Pancreas (tissue), 10 donors: Measurements from ENCODE around the gene SELPLG. TPM values are rescaled to one million over a fixed set of nuclear protein-coding genes. Genes with fewer than 3 reads are reported as not detected.

Experiments
- ATAC-seq, 4 donors: fragments of 200-7000 bp; cut with Tn5 transposase; one replicate each; pipeline versions ENCODE4 v1.8.0 to v1.9.1; 2020; ENCODE audit warnings: mild to moderate bottlenecking in 4 of 4, moderate library complexity in 4 of 4
- DNase-seq, 6 donors: peaks; one replicate each; pipeline ENCODE4 v3.0.0-alpha.2; 2020
- FAIRE-seq: peaks from 2 replicates; lab custom pipeline; 2012; peaks lifted over from hg19 to GRCh38; lab: Jason Lieb, UNC
- H3K27ac ChIP-seq, 4 donors: fragments of 200-600 bp; sonication (generic); 1 replicate in 3 of 4; 2 replicates in 1 of 4; pipeline versions ENCODE4 v1.5.0 to v1.8.0; 2020
- H3K27me3 ChIP-seq, 4 donors: fragments of 200-600 bp; one replicate each; pipeline ENCODE4 v1.8.0; 2021
- H3K36me3 ChIP-seq, 3 donors: fragments of 200-600 bp; sonication (generic) in 1 of 3; one replicate each; pipeline versions ENCODE4 v1.5.0 to v1.8.0; 2020 to 2021
- H3K4me1 ChIP-seq, 3 donors: fragments of 200-600 bp; one replicate each; pipeline ENCODE4 v1.8.0; 2021
- H3K4me3 ChIP-seq, 4 donors: fragments of 200-600 bp; sonication (generic) in 2 of 4; one replicate each; pipeline versions ENCODE4 v1.5.0 to v1.8.0; 2020 to 2021
- H3K9me3 ChIP-seq, 4 donors: fragments of 200-600 bp; one replicate each; pipeline ENCODE4 v1.8.0; 2021
- WGBS, 2 donors: extraction: QIAGEN DNeasy Blood & Tissue Kit; methylation state at CpG; one replicate each; pipeline ENCODE4 v1.1.7; 2013; 5-methylcytosine and 5-hydroxymethylcytosine counted together
- intact Hi-C, 3 donors: fragments of 100-400 bp; cut with DNase I; formaldehyde crosslinking; loops; one replicate each; pipeline versions ENCODE4 v1.11.1 to v1.14.2; 2022
- polyA plus RNA-seq, 2 donors: library from polyadenylated mRNA; stranded (reverse); fragments of 200-250 nt; gene quantifications; one replicate each; pipeline ENCODE4 v1.2.3, GENCODE V29; 2013
- total RNA-seq, 6 donors: library from RNA; stranded (reverse); fragmentation: NEBNext Ultra II Directional in 4 of 6; extraction: Animal tissue kit (Norgen Biotek cat#: 25700) in 4 of 6; gene quantifications; one replicate each; pipeline versions ENCODE4 v1.2.1 to v1.2.4, GENCODE V29; 2021 to 2023
- TF ChIP-seq, protein P1 (sequence below), 4 donors: fragments of 200-600 bp; sonication (generic) in 3 of 4; IDR thresholded peaks; one replicate each; pipeline versions ENCODE4 v1.5.0 to v1.8.0; 2021; ENCODE audit warnings: antibody characterized with exemption in 4 of 4
- donor health status: healthy with polysubstance abuse.
- donor health status: DM: no; HTN: no; CAD: no; lungs with moderate emphysema.
- donor health status: DM: no; HTN: no; CAD: no.
- donor health status: control.
- donor health status: control.
- donor health status: Bipolar disorder and iron deficiency.
- donor health status: DM: yes; HTN: yes; CAD: no.
- donor health status: DM: no; HTN: no; CAD: no.
- donor health status: DM: no; HTN: no; CAD: no.
- donor health status: DM: yes; HTN: yes; CAD: no.

The SELPLG gene, protein sequence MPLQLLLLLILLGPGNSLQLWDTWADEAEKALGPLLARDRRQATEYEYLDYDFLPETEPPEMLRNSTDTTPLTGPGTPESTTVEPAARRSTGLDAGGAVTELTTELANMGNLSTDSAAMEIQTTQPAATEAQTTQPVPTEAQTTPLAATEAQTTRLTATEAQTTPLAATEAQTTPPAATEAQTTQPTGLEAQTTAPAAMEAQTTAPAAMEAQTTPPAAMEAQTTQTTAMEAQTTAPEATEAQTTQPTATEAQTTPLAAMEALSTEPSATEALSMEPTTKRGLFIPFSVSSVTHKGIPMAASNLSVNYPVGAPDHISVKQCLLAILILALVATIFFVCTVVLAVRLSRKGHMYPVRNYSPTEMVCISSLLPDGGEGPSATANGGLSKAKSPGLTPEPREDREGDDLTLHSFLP
- total RNA-seq, result 1 to 10 TPM in 4 of 6 donors, under 1 TPM in 2; 0.28 to 9.5 (median 1.8) TPM
- under 1 TPM; 0.61 to 0.91 TPM for polyA plus RNA-seq

DNA sequence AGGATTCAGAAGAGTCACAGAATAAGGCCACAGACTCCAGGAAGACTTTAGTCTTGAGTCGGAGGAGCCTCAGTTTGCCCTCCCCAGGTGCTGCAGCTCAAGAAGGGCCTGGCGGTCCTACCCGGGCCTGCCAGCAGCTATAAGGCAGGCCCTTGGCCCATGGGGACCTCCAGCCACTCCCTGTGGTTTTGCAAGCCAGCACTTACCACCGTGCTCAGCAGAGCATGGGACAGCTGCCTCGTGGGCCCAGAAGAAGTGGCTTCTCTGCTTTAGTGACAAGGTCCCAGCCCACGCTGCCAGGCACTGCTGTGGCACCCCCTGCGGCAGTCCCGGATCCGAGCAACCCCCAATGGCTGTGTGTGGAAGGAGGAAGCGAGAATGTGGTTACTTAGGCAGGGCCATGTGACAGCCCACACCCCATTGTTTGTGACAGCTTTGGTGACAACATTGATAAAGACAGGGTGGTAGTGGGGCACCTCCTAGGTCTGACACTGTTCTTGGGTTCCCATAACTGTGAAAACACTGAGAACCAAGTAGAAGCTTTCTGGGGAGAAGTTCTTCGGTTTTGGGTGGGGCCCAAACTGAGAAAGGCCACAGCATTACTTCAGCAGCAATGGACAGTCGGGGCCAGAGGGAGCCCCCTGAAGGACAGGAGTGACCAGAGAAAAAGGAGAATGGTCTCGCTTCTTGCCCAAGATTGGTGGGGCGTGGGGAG lies at the start of gene SELPLG:
SELPLG (minus strand) TSS at position 361 of the 715 bp plus-strand sequence. CDS start 9,587 bp downstream, outside the sequence.
- Histone ChIP-seq H3K9me3 (no peaks in the 10 kb centered on the region), H3K36me3 (no peaks in the 10 kb centered on the region), H3K4me1 (peaks cover 0 to 7% (median 0%) of the 10 kb centered on the region in 3 donors), H3K27me3 (no peaks in the 10 kb centered on the region), H3K27ac (peak within 1 kb of the TSS in 2 of 4 donors; percentile 37 to 40), H3K4me3 (peak within 1 kb of the TSS in 1 of 4 donors; percentile 23)
- intact Hi-C loops, result no loop called here
- DNase-seq, result peak in 2 of 6 donors; percentile 53 to 70
- 57 to 61% methylated on average over 14 of the region's 14 CpGs for WGBS, 2 donors
- no peak for FAIRE-seq
- TF ChIP-seq, protein P1, sequence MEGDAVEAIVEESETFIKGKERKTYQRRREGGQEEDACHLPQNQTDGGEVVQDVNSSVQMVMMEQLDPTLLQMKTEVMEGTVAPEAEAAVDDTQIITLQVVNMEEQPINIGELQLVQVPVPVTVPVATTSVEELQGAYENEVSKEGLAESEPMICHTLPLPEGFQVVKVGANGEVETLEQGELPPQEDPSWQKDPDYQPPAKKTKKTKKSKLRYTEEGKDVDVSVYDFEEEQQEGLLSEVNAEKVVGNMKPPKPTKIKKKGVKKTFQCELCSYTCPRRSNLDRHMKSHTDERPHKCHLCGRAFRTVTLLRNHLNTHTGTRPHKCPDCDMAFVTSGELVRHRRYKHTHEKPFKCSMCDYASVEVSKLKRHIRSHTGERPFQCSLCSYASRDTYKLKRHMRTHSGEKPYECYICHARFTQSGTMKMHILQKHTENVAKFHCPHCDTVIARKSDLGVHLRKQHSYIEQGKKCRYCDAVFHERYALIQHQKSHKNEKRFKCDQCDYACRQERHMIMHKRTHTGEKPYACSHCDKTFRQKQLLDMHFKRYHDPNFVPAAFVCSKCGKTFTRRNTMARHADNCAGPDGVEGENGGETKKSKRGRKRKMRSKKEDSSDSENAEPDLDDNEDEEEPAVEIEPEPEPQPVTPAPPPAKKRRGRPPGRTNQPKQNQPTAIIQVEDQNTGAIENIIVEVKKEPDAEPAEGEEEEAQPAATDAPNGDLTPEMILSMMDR (IDR thresholded peaks at IDR 0.05), result no peak
- peak in 3 of 4 donors; percentile 47 to 67 (median 56) for ATAC-seq

DNA sequence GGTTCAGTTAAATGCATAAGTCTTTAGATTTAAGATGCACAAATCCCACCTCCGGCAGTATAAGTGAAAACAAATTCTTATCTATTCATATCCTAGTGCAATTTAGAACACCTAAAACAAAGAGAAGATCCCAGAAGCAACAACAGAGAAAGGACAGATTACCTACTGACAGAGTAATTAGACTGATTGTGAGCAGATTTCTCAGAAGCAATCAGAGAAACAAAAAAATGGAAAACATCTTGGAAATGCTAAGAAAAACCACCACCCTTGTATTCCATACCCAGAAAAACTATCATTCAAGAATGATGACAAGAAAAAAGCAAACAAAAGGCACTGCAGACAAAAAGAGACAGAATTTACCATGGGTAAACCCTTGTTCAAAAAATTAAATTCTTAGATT lies 47.6 kb upstream of the SELPLG start:
- peaks cover 1 to 8% (median 5%) of the 10 kb centered on the region in 3 donors for H3K4me1 ChIP-seq
- DNase-seq, result no peak
- intact Hi-C loops, result no loop called here
- TF ChIP-seq, protein P1 (IDR thresholded peaks at IDR 0.05), result no peak
- ATAC-seq, result no peak
- WGBS, 2 donors, result 88 to 97% methylated on average over 1 of the region's 1 CpG
- no peaks in the 10 kb centered on the region for H3K27me3 ChIP-seq
- H3K9me3 ChIP-seq, result no peaks in the 10 kb centered on the region
- no peaks in the 10 kb centered on the region for H3K36me3 ChIP-seq
- no peak for FAIRE-seq
- no peak overlapping the region for H3K27ac ChIP-seq
- no peak overlapping the region for H3K4me3 ChIP-seq

DNA sequence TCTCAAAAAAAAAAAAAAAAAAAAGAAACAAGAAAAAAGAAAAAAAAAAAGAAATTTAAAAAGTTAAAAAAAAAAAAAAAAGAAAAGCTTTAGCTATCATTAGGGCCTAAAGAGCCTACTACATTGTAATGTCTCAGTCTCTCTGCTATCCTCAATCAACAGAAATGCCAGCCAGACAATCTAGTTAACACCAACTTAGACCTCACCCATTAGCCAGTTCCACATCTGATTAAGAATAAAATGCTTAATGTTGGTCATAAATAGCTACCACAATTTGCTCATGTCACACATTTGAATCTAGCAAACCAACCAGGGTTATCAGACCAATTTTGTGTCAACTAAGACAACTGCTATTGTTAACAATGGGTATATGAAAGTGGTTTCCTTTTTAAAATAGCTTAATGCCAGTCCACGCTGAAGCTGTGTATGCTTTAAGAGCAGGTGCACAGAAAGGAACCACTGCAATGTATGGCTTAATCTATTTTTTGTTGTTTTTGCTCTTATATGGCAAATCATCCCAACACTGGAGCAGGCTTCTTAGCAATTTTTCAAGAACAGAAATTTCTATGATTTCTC lies 45.5 kb upstream of the SELPLG start:
- TF ChIP-seq, protein P1 (IDR thresholded peaks at IDR 0.05), result no peak
- 91 to 100% methylated on average over 1 of the region's 1 CpG for WGBS, 2 donors
- intact Hi-C loops, result no loop called here
- no peak overlapping the region for H3K27ac ChIP-seq
- H3K9me3 ChIP-seq, result no peaks in the 10 kb centered on the region
- H3K27me3 ChIP-seq, result no peaks in the 10 kb centered on the region
- H3K4me3 ChIP-seq, result no peak overlapping the region
- no peaks in the 10 kb centered on the region for H3K36me3 ChIP-seq
- no peak for DNase-seq
- FAIRE-seq, result no peak
- ATAC-seq, result no peak
- H3K4me1 ChIP-seq, result peaks cover 0 to 10% (median 8%) of the 10 kb centered on the region in 3 donors

DNA sequence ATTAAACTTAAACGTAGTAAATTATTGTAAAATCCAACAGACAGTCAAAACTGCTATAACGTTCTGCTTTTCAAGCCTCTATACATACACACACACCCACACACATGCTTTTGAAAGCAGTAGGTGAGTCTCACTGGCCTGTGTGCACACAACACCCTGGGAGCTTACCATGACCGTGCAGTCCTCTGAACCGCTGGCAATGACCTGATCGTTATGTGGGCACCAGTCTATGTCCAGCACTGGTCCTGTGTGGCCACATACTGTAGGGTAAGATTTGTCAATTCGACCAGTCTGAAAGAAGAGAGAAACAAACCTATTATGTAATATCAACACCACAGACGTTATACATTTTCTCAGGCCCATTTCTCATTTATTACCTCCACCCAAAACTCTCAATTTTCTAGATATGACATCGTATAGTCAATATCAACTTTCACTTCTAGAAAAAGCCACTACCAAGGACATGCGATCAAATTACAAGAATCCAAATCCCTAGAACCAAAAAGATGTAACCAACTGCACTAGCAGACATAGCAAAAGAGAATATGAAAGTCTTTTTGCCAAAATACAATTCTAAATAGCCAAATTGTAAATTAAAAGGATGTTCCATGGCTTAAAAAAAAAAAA lies 44.5 kb upstream of the SELPLG start:
- 90 to 93% methylated on average over 9 of the region's 9 CpGs for WGBS, 2 donors
- H3K9me3 ChIP-seq, result no peaks in the 10 kb centered on the region
- ATAC-seq, result no peak
- no peaks in the 10 kb centered on the region for H3K27me3 ChIP-seq
- TF ChIP-seq, protein P1 (IDR thresholded peaks at IDR 0.05), result no peak
- intact Hi-C loops, result no loop called here
- H3K36me3 ChIP-seq, result no peaks in the 10 kb centered on the region
- FAIRE-seq, result no peak
- H3K4me1 ChIP-seq, result peaks cover 0 to 10% (median 8%) of the 10 kb centered on the region in 3 donors
- no peak overlapping the region for H3K4me3 ChIP-seq
- no peak overlapping the region for H3K27ac ChIP-seq
- DNase-seq, result no peak
